NCI-H524 (cell line): ENCODE results near the gene PRPF8.

ENCODE experiments used
- DNase-seq, 2 experiments: peaks; one replicate each; lab custom pipeline; 2025; lab: John Stamatoyannopoulos, UW

The PRPF8 gene

GRCh38 chr17:1626333-1626732, 58.3 kb downstream of the PRPF8 start:
- DNase-seq, result no peak

GRCh38 chr17:1625581-1625980, 59.1 kb downstream of the PRPF8 start:
- no peak for DNase-seq

GRCh38 chr17:1625053-1625452, 59.6 kb downstream of the PRPF8 start:
- no peak for DNase-seq

- DNase-seq, result no peak
These were observed 60.0 kb downstream of the PRPF8 start for GRCh38 chr17:1624650-1625049.

GRCh38 chr17:1623057-1623630, 61.5 kb downstream of the PRPF8 start:
- no peak for DNase-seq

GRCh38 chr17:1621273-1621954, 63.3 kb downstream of the PRPF8 start:
- no peak for DNase-seq

- DNase-seq, result no peak
These were observed 64.2 kb downstream of the PRPF8 start for GRCh38 chr17:1620486-1620885.

GRCh38 chr17:1617620-1618174, 67.0 kb downstream of the PRPF8 start:
- no peak for DNase-seq

GRCh38 chr17:1616101-1616500, 68.6 kb downstream of the PRPF8 start:
- DNase-seq, result no peak

- DNase-seq, result no peak
These were observed 72.3 kb downstream of the PRPF8 start for GRCh38 chr17:1612400-1612799.

GRCh38 chr17:1611715-1612114, 73.0 kb downstream of the PRPF8 start:
- DNase-seq, result no peak

GRCh38 chr17:1608676-1609075, 76.0 kb downstream of the PRPF8 start:
- no peak for DNase-seq

GRCh38 chr17:1607971-1608320, 76.7 kb downstream of the PRPF8 start:
- DNase-seq, result no peak

GRCh38 chr17:1606352-1606985, 78.2 kb downstream of the PRPF8 start:
- no peak for DNase-seq

- DNase-seq, result no peak
These were observed 78.9 kb downstream of the PRPF8 start for GRCh38 chr17:1605681-1606351.

- DNase-seq, result no peak
These were observed 79.7 kb downstream of the PRPF8 start for GRCh38 chr17:1604831-1605528.

- no peak for DNase-seq
These were observed 83.1 kb downstream of the PRPF8 start for GRCh38 chr17:1601571-1601970.
